Measurements from ENCODE around the gene TUT1. TPM values are rescaled to one million over a fixed set of nuclear protein-coding genes. Genes with fewer than 3 reads are reported as not detected.
A peak's percentile ranks its signal among the peaks of the same experiment; 100 is the strongest.
"Not testable (repeated sequence)": the region's sequence is repeated elsewhere in the genome, so short reads cannot be mapped to it uniquely, and the experiment has no call there.

Gene TUT1
- total RNA-seq, 1 donor from 2014 or later: 15.2 TPM

GRCh38 chr11:62553080-62553838 is 38.1 kb downstream of the TUT1 start:
- Histone ChIP-seq H3K36me3 (ENCODE audit: control insufficient read depth, insufficient read depth, low read length) (no peaks in the 10 kb centered on the region), H3K4me3 (ENCODE audit: low read depth, low read length) (peak overlapping the region; percentile 17), H3K27me3 (ENCODE audit: control insufficient read depth, insufficient read depth, low read length) (no peaks in the 10 kb centered on the region)
- DNase-seq (ENCODE audit: low read depth): peak; percentile 92
- TF ChIP-seq CTCF (IDR thresholded peaks at IDR 0.05; ENCODE audit: insufficient read depth, low read length, poor library complexity, severe bottlenecking): no peak

- Histone ChIP-seq H3K4me3 (ENCODE audit: low read depth, low read length) (no peak overlapping the region), H3K36me3 (ENCODE audit: control insufficient read depth, insufficient read depth, low read length) (no peaks in the 10 kb centered on the region), H3K27me3 (ENCODE audit: control insufficient read depth, insufficient read depth, low read length) (no peaks in the 10 kb centered on the region)
- no peak for DNase-seq (ENCODE audit: low read depth)
- TF ChIP-seq CTCF (IDR thresholded peaks at IDR 0.05; ENCODE audit: insufficient read depth, low read length, poor library complexity, severe bottlenecking): no peak
Observed at GRCh38 chr11:62552485-62553079, 38.7 kb downstream of the TUT1 start.

- not testable (repeated sequence) for H3K4me3 ChIP-seq (ENCODE audit: low read depth, low read length); H3K36me3 ChIP-seq (ENCODE audit: control insufficient read depth, insufficient read depth, low read length); DNase-seq (ENCODE audit: low read depth); H3K27me3 ChIP-seq (ENCODE audit: control insufficient read depth, insufficient read depth, low read length)
Observed at GRCh38 chr11:62550478-62550877, 40.8 kb downstream of the TUT1 start.

GRCh38 chr11:62548545-62549335 is 42.6 kb downstream of the TUT1 start:
- Histone ChIP-seq H3K4me3 (ENCODE audit: low read depth, low read length) (no peak overlapping the region), H3K36me3 (ENCODE audit: control insufficient read depth, insufficient read depth, low read length) (no peaks in the 10 kb centered on the region), H3K27me3 (ENCODE audit: control insufficient read depth, insufficient read depth, low read length) (no peaks in the 10 kb centered on the region)
- no peak for DNase-seq (ENCODE audit: low read depth)
- TF ChIP-seq CTCF (IDR thresholded peaks at IDR 0.05; ENCODE audit: insufficient read depth, low read length, poor library complexity, severe bottlenecking): no peak

- Histone ChIP-seq H3K36me3 (ENCODE audit: control insufficient read depth, insufficient read depth, low read length) (no peaks in the 10 kb centered on the region), H3K4me3 (ENCODE audit: low read depth, low read length) (peak overlapping the region; percentile 95), H3K27me3 (ENCODE audit: control insufficient read depth, insufficient read depth, low read length) (no peaks in the 10 kb centered on the region)
- TF ChIP-seq CTCF (IDR thresholded peaks at IDR 0.05; ENCODE audit: insufficient read depth, low read length, poor library complexity, severe bottlenecking): no peak
- DNase-seq (ENCODE audit: low read depth): no peak
Observed at GRCh38 chr11:62547691-62548281, 43.5 kb downstream of the TUT1 start.
